NB4 (cell line): Measurements from ENCODE around the gene MIDN.

Experiments used
- CTCF ChIP-seq: IDR thresholded peaks from one replicate; pipeline ENCODE4 v1.5.1; 2012; ENCODE audit warnings: low read depth, low read length
- POLR2A ChIP-seq: IDR thresholded peaks from 2 replicates; pipeline ENCODE4 v1.6.1; 2011; ENCODE audit warnings: mild to moderate bottlenecking; ENCODE audit not compliant: insufficient read length; ENCODE audit errors: extremely low read depth

- no peak for TF ChIP-seq CTCF
- TF ChIP-seq POLR2A: no peak
Measured at GRCh38 chr19:1214299-1214861, 34.0 kb upstream of the MIDN start.
